ENCODE data around the gene MAP3K12. TPM values are rescaled to one million over a fixed set of nuclear protein-coding genes. Genes with fewer than 3 reads are reported as not detected.

The MAP3K12 gene
- total and polyA plus RNA-seq, 2 of the 13 experiments (the other 11 are each of a cell fraction or from before 2014, with no cell fraction given) = 0.20 to 1.1 TPM

DNA sequence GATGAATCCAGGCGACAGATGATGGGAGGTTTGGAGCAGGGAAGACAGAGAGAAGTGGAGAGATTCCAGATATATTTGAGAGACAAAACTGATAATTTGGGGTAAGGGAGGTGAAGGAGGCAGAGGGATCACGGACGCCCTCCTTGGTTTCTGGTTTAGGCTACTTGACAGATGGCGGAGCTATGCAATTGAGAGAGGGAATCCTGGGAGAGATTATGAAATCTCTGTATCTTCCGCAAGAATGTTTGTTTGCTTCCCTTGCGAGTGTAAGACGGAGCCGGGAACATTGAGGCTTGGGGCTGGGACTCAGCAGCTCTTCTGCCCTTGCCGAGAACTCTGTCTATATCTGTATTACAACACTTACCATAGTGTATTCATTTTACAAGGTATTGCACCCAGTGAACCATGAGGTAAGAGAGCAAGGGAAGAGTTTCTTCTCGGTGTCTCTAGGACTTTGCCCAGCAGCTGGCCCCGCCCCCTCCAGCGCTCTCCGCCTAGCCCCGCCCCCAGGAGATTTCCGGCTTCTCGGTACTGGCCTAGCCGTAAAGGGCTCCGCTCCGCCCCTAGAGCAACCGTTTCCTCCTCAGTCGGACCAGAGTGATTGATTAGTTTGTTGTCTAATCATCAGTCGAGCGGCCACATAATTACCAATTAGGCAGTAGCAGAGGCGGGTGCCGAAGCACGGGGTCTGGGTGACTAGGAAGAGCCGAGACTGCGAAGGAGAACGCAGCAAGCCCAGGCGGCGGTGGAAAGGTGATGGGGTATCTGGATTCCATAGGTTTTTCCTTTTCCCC lies 58.0 kb downstream of the MAP3K12 start, which contains the start of gene PRR13 (continued):
- TF ChIP-seq, protein P1, sequence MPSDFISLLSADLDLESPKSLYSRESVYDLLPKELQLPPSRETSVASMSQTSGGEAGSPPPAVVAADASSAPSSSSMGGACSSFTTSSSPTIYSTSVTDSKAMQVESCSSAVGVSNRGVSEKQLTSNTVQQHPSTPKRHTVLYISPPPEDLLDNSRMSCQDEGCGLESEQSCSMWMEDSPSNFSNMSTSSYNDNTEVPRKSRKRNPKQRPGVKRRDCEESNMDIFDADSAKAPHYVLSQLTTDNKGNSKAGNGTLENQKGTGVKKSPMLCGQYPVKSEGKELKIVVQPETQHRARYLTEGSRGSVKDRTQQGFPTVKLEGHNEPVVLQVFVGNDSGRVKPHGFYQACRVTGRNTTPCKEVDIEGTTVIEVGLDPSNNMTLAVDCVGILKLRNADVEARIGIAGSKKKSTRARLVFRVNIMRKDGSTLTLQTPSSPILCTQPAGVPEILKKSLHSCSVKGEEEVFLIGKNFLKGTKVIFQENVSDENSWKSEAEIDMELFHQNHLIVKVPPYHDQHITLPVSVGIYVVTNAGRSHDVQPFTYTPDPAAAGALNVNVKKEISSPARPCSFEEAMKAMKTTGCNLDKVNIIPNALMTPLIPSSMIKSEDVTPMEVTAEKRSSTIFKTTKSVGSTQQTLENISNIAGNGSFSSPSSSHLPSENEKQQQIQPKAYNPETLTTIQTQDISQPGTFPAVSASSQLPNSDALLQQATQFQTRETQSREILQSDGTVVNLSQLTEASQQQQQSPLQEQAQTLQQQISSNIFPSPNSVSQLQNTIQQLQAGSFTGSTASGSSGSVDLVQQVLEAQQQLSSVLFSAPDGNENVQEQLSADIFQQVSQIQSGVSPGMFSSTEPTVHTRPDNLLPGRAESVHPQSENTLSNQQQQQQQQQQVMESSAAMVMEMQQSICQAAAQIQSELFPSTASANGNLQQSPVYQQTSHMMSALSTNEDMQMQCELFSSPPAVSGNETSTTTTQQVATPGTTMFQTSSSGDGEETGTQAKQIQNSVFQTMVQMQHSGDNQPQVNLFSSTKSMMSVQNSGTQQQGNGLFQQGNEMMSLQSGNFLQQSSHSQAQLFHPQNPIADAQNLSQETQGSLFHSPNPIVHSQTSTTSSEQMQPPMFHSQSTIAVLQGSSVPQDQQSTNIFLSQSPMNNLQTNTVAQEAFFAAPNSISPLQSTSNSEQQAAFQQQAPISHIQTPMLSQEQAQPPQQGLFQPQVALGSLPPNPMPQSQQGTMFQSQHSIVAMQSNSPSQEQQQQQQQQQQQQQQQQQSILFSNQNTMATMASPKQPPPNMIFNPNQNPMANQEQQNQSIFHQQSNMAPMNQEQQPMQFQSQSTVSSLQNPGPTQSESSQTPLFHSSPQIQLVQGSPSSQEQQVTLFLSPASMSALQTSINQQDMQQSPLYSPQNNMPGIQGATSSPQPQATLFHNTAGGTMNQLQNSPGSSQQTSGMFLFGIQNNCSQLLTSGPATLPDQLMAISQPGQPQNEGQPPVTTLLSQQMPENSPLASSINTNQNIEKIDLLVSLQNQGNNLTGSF (CRISPR knock-in tag; IDR thresholded peaks at IDR 0.05) = no peak
- TF ChIP-seq LCORL (IDR thresholded peaks at IDR 0.05) (no peak), LCORL (CRISPR knock-in tag; IDR thresholded peaks at IDR 0.05) (no peak), ZMAT3 (CRISPR knock-in tag; conservative IDR thresholded peaks at IDR 0.05) (no peak), ZNF569 (CRISPR knock-in tag; IDR thresholded peaks at IDR 0.05; ENCODE audit: borderline replicate concordance) (no peak), ZNF558 (CRISPR knock-in tag; IDR thresholded peaks at IDR 0.05; ENCODE audit: borderline replicate concordance) (no peak), DDIT3 (CRISPR knock-in tag; IDR thresholded peaks at IDR 0.05) (no peak), ZNF263 (CRISPR knock-in tag; IDR thresholded peaks at IDR 0.05) (no peak), FOXA1 (IDR thresholded peaks at IDR 0.05) (no peak), FOXA1 (CRISPR knock-in tag; IDR thresholded peaks at IDR 0.05) (no peak), ZNF543 (CRISPR knock-in tag; IDR thresholded peaks at IDR 0.05) (no peak), SOX6 (IDR thresholded peaks at IDR 0.05) (no peak), SOX6 (CRISPR knock-in tag; IDR thresholded peaks at IDR 0.05) (no peak), DZIP1 (CRISPR knock-in tag; IDR thresholded peaks at IDR 0.05) (no peak), CENPX (CRISPR knock-in tag; IDR thresholded peaks at IDR 0.05) (no peak), ZBTB7B (CRISPR knock-in tag; IDR thresholded peaks at IDR 0.05) (no peak), ZNF329 (CRISPR knock-in tag; IDR thresholded peaks at IDR 0.05; ENCODE audit: low read depth) (no peak), NKX3-1 (CRISPR knock-in tag; IDR thresholded peaks at IDR 0.05) (no peak; the same call in 1 of the 2 replicates), GATA4 (IDR thresholded peaks at IDR 0.05; ENCODE audit: borderline replicate concordance, low read depth) (peak; percentile 60; the same call in 1 of the 2 replicates), JUN (CRISPR knock-in tag; IDR thresholded peaks at IDR 0.05) (no peak), TSC22D2 (CRISPR knock-in tag; IDR thresholded peaks at IDR 0.05; ENCODE audit: borderline replicate concordance) (no peak)
- TF ChIP-seq, protein P2, sequence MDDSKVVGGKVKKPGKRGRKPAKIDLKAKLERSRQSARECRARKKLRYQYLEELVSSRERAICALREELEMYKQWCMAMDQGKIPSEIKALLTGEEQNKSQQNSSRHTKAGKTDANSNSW (CRISPR knock-in tag; IDR thresholded peaks at IDR 0.05; ENCODE audit: borderline replicate concordance) = no peak
- TF ChIP-seq, protein P3, sequence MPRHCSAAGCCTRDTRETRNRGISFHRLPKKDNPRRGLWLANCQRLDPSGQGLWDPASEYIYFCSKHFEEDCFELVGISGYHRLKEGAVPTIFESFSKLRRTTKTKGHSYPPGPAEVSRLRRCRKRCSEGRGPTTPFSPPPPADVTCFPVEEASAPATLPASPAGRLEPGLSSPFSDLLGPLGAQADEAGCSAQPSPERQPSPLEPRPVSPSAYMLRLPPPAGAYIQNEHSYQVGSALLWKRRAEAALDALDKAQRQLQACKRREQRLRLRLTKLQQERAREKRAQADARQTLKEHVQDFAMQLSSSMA (CRISPR knock-in tag; IDR thresholded peaks at IDR 0.05) = no peak

All from HepG2 (cell line).